CD4-positive, alpha-beta T cell treated with Interleukin-15 for 1 hour (primary cell): ENCODE measurements around the gene WDR18.
A peak's percentile ranks its signal among the peaks of the same experiment; 100 is the strongest.

Source experiments
- DNase-seq: peaks from one replicate; pipeline ENCODE4 v3.0.0-alpha.2; 2020

The WDR18 gene

GRCh38 chr19:993361-993830 lies 9.3 kb downstream of the WDR18 start:
- DNase-seq, result no peak

GRCh38 chr19:993831-994393 lies 9.8 kb downstream of the WDR18 start:
- DNase-seq, result no peak

GRCh38 chr19:994516-994915 lies 10.4 kb downstream of the WDR18 start:
- no peak for DNase-seq

GRCh38 chr19:995051-995827 lies 11.1 kb downstream of the WDR18 start:
- no peak for DNase-seq

GRCh38 chr19:996051-996838 lies 12.1 kb downstream of the WDR18 start:
- DNase-seq, result peak; percentile 90

- no peak for DNase-seq
These were observed 13.9 kb downstream of the WDR18 start for GRCh38 chr19:998064-998463.

GRCh38 chr19:999379-999719 lies 15.2 kb downstream of the WDR18 start:
- DNase-seq, result no peak

- DNase-seq, result peak; percentile 61
These were observed 15.9 kb downstream of the WDR18 start, which contains the start of gene GRIN3B for GRCh38 chr19:1000095-1000494. Gene GRIN3B (plus strand): TSS chr19:1000419. CDS start chr19:1000438, 19 bp downstream.

- no peak for DNase-seq
These were observed 16.7 kb downstream of the WDR18 start for GRCh38 chr19:1000591-1001537.

- peak; percentile 65 for DNase-seq
These were observed 17.5 kb downstream of the WDR18 start for GRCh38 chr19:1001538-1002166.

GRCh38 chr19:1002600-1002999 lies 18.5 kb downstream of the WDR18 start:
- no peak for DNase-seq

- no peak for DNase-seq
These were observed 19.1 kb downstream of the WDR18 start for GRCh38 chr19:1003283-1003682.

- no peak for DNase-seq
These were observed 20.2 kb downstream of the WDR18 start for GRCh38 chr19:1004204-1004802.

GRCh38 chr19:1004803-1005664 lies 20.9 kb downstream of the WDR18 start:
- no peak for DNase-seq

GRCh38 chr19:1006711-1007398 lies 22.7 kb downstream of the WDR18 start:
- DNase-seq, result no peak

GRCh38 chr19:1007399-1008251 lies 23.5 kb downstream of the WDR18 start:
- no peak for DNase-seq

GRCh38 chr19:1008268-1009040 lies 24.3 kb downstream of the WDR18 start:
- DNase-seq, result no peak
